HEK293 (cell line): Measurements from ENCODE around the gene PAX7.

Experiments
- CTCF ChIA-PET: fragments of 350-600 bp; formaldehyde crosslinking; extraction: SDS; loops from one replicate; lab custom pipeline; 2021; ENCODE audit warnings: antibody characterized with exemption; lab: Yijun Ruan, JAX
- POLR2A ChIA-PET: fragments of 300-600 bp; formaldehyde crosslinking; extraction: SDS; loops from one replicate; lab custom pipeline; 2020; ENCODE audit warnings: antibody characterized with exemption, inconsistent platforms; lab: Yijun Ruan, JAX
- H3K27ac ChIP-seq: fragments of 200-500 bp; sonication (Bioruptor generic); 2 replicates; pipeline ENCODE4 v1.5.1; 2014; ENCODE audit warnings: low read depth, low read length, control low read depth, inconsistent platforms; ENCODE audit errors: extremely low read depth
- H3K36me3 ChIP-seq, 2 experiments: fragments of 200-500 bp in 1 of 2; sonication (Bioruptor generic) in 1 of 2; 1 replicate in 1 of 2; 2 replicates in 1 of 2; pipeline ENCODE4 v1.5.1; 2014 to 2017; ENCODE audit warnings: inconsistent platforms in 2 of 2, low read length in 2 of 2; ENCODE audit not compliant: control insufficient read depth in 2 of 2, insufficient read depth in 1 of 2
- H3K4me1 ChIP-seq: fragments of 200-500 bp; sonication (Bioruptor generic); 2 replicates; pipeline ENCODE4 v1.5.1; 2014; ENCODE audit warnings: mild to moderate bottlenecking, low read length, inconsistent platforms; ENCODE audit not compliant: control insufficient read depth, insufficient read depth
- H3K4me3 ChIP-seq: 2 replicates; pipeline ENCODE4 v1.5.1; 2011; ENCODE audit warnings: low read depth, mild to moderate bottlenecking, control low read depth, low read length, moderate library complexity
- H3K9me3 ChIP-seq: fragments of 200-500 bp; sonication (Bioruptor generic); 2 replicates; pipeline ENCODE4 v1.5.1; 2014; ENCODE audit warnings: low read depth, low read length, inconsistent platforms; ENCODE audit not compliant: control insufficient read depth, insufficient read depth
- GLI4 ChIP-seq: fragments of 450-650 bp; formaldehyde crosslinking; IDR thresholded peaks from 2 replicates; pipeline ENCODE4 v1.5.1; 2016; ENCODE audit warnings: missing biosample characterization, missing genetic modification characterization
- KLF8 ChIP-seq: fragments of 450-650 bp; formaldehyde crosslinking; IDR thresholded peaks from 2 replicates; pipeline ENCODE4 v1.5.1; 2016; ENCODE audit warnings: missing biosample characterization, missing genetic modification characterization
- KLF9 ChIP-seq: fragments of 450-650 bp; formaldehyde crosslinking; IDR thresholded peaks from 2 replicates; pipeline ENCODE4 v1.5.1; 2016; ENCODE audit warnings: missing biosample characterization, missing genetic modification characterization, low read depth
- ZBTB17 ChIP-seq: fragments of 450-650 bp; formaldehyde crosslinking; IDR thresholded peaks from 2 replicates; pipeline ENCODE4 v1.5.1; 2016; ENCODE audit warnings: missing biosample characterization, missing genetic modification characterization
- ZNF157 ChIP-seq: fragments of 450-650 bp; formaldehyde crosslinking; IDR thresholded peaks from 2 replicates; pipeline ENCODE4 v1.5.1; 2016; ENCODE audit warnings: missing biosample characterization, missing genetic modification characterization
- ZNF175 ChIP-seq: fragments of 450-650 bp; formaldehyde crosslinking; IDR thresholded peaks from 2 replicates; pipeline ENCODE4 v1.5.1; 2016; ENCODE audit warnings: missing biosample characterization, missing genetic modification characterization
- ZNF211 ChIP-seq: fragments of 450-650 bp; formaldehyde crosslinking; IDR thresholded peaks from 2 replicates; pipeline ENCODE4 v1.5.1; 2016; ENCODE audit warnings: low read depth, missing biosample characterization, missing genetic modification characterization
- ZNF366 ChIP-seq: fragments of 450-650 bp; formaldehyde crosslinking; conservative IDR thresholded peaks from 2 replicates; pipeline ENCODE4 v1.5.1; 2016; ENCODE audit warnings: missing biosample characterization, missing genetic modification characterization
- ZNF501 ChIP-seq: fragments of 450-650 bp; formaldehyde crosslinking; IDR thresholded peaks from 2 replicates; pipeline ENCODE4 v1.5.1; 2016; ENCODE audit warnings: missing biosample characterization, missing genetic modification characterization
- ZNF530 ChIP-seq: fragments of 450-650 bp; formaldehyde crosslinking; IDR thresholded peaks from 2 replicates; pipeline ENCODE4 v1.5.1; 2016; ENCODE audit warnings: low read depth, missing biosample characterization, missing genetic modification characterization
- ZNF544 ChIP-seq: fragments of 450-650 bp; formaldehyde crosslinking; IDR thresholded peaks from 2 replicates; pipeline ENCODE4 v1.5.0; 2017; ENCODE audit warnings: missing biosample characterization, missing genetic modification characterization
- ZNF626 ChIP-seq: fragments of 450-650 bp; sonication (Bioruptor Pico); formaldehyde crosslinking; IDR thresholded peaks from 2 replicates; pipeline ENCODE4 v1.5.1; 2018; ENCODE audit warnings: missing biosample characterization, missing genetic modification characterization, inconsistent platforms
- ZNF670 ChIP-seq: fragments of 450-650 bp; formaldehyde crosslinking; IDR thresholded peaks from 2 replicates; pipeline ENCODE4 v1.5.1; 2016; ENCODE audit warnings: missing biosample characterization, missing genetic modification characterization, low read depth
- ZNF768 ChIP-seq: fragments of 450-650 bp; formaldehyde crosslinking; IDR thresholded peaks from 2 replicates; pipeline ENCODE4 v1.5.1; 2018; ENCODE audit warnings: missing biosample characterization, mild to moderate bottlenecking, missing genetic modification characterization
- ZNF777 ChIP-seq: fragments of 450-650 bp; formaldehyde crosslinking; IDR thresholded peaks from 2 replicates; pipeline ENCODE4 v1.5.1; 2017; ENCODE audit warnings: missing biosample characterization, missing genetic modification characterization, borderline replicate concordance
- ZNF791 ChIP-seq: fragments of 450-650 bp; formaldehyde crosslinking; IDR thresholded peaks from 2 replicates; pipeline ENCODE4 v1.5.1; 2016; ENCODE audit warnings: missing biosample characterization, missing genetic modification characterization
- ZSCAN23 ChIP-seq: fragments of 450-650 bp; formaldehyde crosslinking; IDR thresholded peaks from 2 replicates; pipeline ENCODE4 v1.5.1; 2016; ENCODE audit warnings: missing biosample characterization, missing genetic modification characterization
- TF ChIP-seq, protein P1 (sequence below): fragments of 450-650 bp; formaldehyde crosslinking; IDR thresholded peaks from 2 replicates; pipeline ENCODE4 v1.5.1; 2016; ENCODE audit warnings: missing biosample characterization, missing genetic modification characterization
- TF ChIP-seq, protein P2 (sequence below): fragments of 450-650 bp; formaldehyde crosslinking; IDR thresholded peaks from 2 replicates; pipeline ENCODE4 v1.5.1; 2016; ENCODE audit warnings: missing biosample characterization, missing genetic modification characterization
- TF ChIP-seq, protein P3 (sequence below): fragments of 450-650 bp; formaldehyde crosslinking; IDR thresholded peaks from 2 replicates; pipeline ENCODE4 v1.5.0; 2017; ENCODE audit warnings: missing biosample characterization, missing genetic modification characterization, borderline replicate concordance

PAX7 gene

DNA sequence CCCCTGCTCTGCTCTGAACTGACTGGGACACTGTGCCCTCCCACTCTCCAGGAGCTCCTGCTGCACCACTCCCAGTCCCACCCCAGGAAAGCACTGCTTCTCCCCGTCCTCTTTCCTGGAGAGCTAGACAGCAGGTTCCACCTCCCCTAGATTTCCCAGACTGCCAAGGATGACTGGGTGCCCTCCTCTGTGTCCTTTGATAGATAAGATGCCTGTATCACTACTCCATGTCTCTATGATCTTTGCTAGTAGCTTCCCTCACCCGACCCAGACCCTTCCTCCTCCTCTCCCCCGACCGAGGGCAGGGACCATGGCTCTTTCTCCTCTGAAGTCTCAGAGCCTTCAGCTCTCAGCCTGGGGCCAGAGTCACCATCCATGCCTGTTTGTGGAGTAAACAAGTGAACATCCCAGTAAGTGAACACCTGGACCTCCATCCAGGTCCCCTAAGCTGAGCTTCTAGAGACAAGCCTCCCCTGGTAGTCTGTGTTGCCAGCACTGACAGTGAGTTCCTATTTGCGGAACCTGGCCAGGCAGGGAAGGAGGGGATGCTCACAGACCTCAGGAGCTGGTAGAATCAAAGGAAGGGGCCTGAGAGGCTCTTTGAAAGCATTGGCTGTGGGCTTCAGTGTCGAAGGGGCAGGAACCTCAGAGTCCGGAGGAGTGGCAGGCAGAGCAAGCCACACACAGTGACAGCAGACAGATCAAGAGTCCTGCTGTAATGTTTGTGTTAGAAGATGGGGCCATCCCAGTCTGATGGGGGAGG, 104.0 kb downstream of the PAX7 start:
- POLR2A ChIA-PET: no interaction called here
- H3K4me3 ChIP-seq: no peak overlapping the region
- H3K4me1 ChIP-seq: no peaks in the 10 kb centered on the region
- H3K36me3 ChIP-seq: no peaks in the 10 kb centered on the region
- no peaks in the 10 kb centered on the region for H3K9me3 ChIP-seq
- TF ChIP-seq, protein P1, sequence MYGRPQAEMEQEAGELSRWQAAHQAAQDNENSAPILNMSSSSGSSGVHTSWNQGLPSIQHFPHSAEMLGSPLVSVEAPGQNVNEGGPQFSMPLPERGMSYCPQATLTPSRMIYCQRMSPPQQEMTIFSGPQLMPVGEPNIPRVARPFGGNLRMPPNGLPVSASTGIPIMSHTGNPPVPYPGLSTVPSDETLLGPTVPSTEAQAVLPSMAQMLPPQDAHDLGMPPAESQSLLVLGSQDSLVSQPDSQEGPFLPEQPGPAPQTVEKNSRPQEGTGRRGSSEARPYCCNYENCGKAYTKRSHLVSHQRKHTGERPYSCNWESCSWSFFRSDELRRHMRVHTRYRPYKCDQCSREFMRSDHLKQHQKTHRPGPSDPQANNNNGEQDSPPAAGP: no peak
- TF ChIP-seq GLI4 (tag by site-specific recombination): no peak
- TF ChIP-seq ZBTB17: no peak
- TF ChIP-seq ZNF175 (tag by site-specific recombination): no peak
- TF ChIP-seq, protein P2, sequence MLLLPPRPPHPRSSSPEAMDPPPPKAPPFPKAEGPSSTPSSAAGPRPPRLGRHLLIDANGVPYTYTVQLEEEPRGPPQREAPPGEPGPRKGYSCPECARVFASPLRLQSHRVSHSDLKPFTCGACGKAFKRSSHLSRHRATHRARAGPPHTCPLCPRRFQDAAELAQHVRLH (tag by site-specific recombination): no peak
- TF ChIP-seq KLF9 (tag by site-specific recombination): no peak
- no peak for TF ChIP-seq ZNF777 (tag by site-specific recombination)
- no peak for TF ChIP-seq ZNF768 (tag by site-specific recombination)
- no peak for TF ChIP-seq ZNF544 (tag by site-specific recombination)
- TF ChIP-seq ZNF530: no peak
- no peak for TF ChIP-seq ZNF501 (tag by site-specific recombination)
- no peak for TF ChIP-seq ZNF366 (tag by site-specific recombination)
- no peak for TF ChIP-seq ZNF626
- no peak for TF ChIP-seq KLF8 (tag by site-specific recombination)
- CTCF ChIA-PET: interaction anchor here (1.1 kb wide), 1 partner anchor 159 kb away, joined by 4 read pairs; no protein-coding TSS in a partner anchor
- H3K27ac ChIP-seq: no peak overlapping the region

DNA sequence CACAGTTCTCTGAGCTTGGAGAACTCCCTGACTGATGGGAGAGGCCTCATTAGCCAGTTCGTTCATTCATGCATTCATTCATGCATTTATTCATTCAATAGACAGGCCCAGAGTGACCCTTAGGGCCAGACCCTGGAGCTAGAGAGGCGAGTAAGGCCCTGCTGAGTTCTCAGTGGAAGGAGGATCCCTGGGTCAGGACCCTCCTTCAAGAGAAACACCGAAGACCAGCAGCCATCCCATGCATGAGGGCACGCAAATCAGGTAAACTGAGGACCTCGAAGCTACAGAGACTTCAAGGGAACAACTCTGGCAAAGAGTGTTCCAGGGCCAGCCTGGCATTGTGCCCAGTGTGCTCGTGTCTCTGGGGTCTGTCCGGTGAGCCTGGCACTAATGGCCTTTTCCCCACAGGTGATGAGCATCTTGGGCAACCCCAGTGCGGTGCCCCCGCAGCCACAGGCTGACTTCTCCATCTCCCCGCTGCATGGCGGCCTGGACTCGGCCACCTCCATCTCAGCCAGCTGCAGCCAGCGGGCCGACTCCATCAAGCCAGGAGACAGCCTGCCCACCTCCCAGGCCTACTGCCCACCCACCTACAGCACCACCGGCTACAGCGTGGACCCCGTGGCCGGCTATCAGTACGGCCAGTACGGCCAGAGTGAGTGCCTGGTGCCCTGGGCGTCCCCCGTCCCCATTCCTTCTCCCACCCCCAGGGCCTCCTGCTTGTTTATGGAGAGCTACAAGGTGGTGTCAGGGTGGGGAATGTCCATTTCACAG, 104.8 kb downstream of the PAX7 start:
- TF ChIP-seq ZNF791 (tag by site-specific recombination) (no peak), ZNF670 (tag by site-specific recombination) (no peak), ZNF211 (tag by site-specific recombination) (no peak), ZNF157 (no peak), ZSCAN23 (tag by site-specific recombination) (no peak)
- TF ChIP-seq, protein P3, sequence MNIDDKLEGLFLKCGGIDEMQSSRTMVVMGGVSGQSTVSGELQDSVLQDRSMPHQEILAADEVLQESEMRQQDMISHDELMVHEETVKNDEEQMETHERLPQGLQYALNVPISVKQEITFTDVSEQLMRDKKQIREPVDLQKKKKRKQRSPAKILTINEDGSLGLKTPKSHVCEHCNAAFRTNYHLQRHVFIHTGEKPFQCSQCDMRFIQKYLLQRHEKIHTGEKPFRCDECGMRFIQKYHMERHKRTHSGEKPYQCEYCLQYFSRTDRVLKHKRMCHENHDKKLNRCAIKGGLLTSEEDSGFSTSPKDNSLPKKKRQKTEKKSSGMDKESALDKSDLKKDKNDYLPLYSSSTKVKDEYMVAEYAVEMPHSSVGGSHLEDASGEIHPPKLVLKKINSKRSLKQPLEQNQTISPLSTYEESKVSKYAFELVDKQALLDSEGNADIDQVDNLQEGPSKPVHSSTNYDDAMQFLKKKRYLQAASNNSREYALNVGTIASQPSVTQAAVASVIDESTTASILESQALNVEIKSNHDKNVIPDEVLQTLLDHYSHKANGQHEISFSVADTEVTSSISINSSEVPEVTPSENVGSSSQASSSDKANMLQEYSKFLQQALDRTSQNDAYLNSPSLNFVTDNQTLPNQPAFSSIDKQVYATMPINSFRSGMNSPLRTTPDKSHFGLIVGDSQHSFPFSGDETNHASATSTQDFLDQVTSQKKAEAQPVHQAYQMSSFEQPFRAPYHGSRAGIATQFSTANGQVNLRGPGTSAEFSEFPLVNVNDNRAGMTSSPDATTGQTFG (tag by site-specific recombination): no peak
- no peak overlapping the region for H3K27ac ChIP-seq
- H3K9me3 ChIP-seq: no peaks in the 10 kb centered on the region
- H3K4me3 ChIP-seq: no peak overlapping the region
- no peaks in the 10 kb centered on the region for H3K4me1 ChIP-seq
- H3K36me3 ChIP-seq: no peaks in the 10 kb centered on the region
- POLR2A ChIA-PET: no interaction called here
- CTCF ChIA-PET: no interaction called here
